Measurements from ENCODE around the gene DCUN1D3. TPM values are rescaled to one million over a fixed set of nuclear protein-coding genes. Genes with fewer than 3 reads are reported as not detected.

DCUN1D3 gene
- total and polyA plus RNA-seq, 2 experiments from 2014 or later: 8.5 to 13.7 TPM

GRCh38 chr16:20859699-20860098, 40.5 kb downstream of the DCUN1D3 start:
- no peaks in the 10 kb centered on the region; the same call in 1 of the 2 replicates for H4K20me1 ChIP-seq (replicated peaks; ENCODE audit: insufficient read depth)
- H3K4me3 Mint-ChIP-seq: 0 out of 3 replicates have a peak overlapping the region, but pooled peaks have one; percentile 1
- no peaks in the 10 kb centered on the region; the same call in 1 of the 2 replicates for H3K36me3 ChIP-seq (ENCODE audit: insufficient read depth)
- DNase-seq (ENCODE audit: low spot score): no peak
- H3K4me1 ChIP-seq (ENCODE audit: insufficient read depth): peaks cover 43% of the 10 kb centered on the region
- H2AFZ ChIP-seq: no peak overlapping the region
- peaks cover 28% of the 10 kb centered on the region for H3K79me2 ChIP-seq (replicated peaks; ENCODE audit: insufficient read depth)
- H3K9me2 ChIP-seq (ENCODE audit: insufficient read depth): 0 out of 2 replicates have a peak, but pooled peaks cover 6% of the 10 kb centered on the region
- H3K27ac ChIP-seq (ENCODE audit: low read depth): peak overlapping the region; percentile 67
- peak; percentile 78 for ATAC-seq
- H3K9me3 Mint-ChIP-seq: no peaks in the 10 kb centered on the region
- TF ChIP-seq CREB1 (CRISPR knock-in tag; IDR thresholded peaks at IDR 0.05; ENCODE audit: low read depth) (no peak), POLR2AphosphoS5 (IDR thresholded peaks at IDR 0.05; ENCODE audit: low read depth) (no peak), REST (IDR thresholded peaks at IDR 0.05; ENCODE audit: unreplicated experiment) (no peak), ETS1 (IDR thresholded peaks at IDR 0.05) (no peak), STAT1 (IDR thresholded peaks at IDR 0.05; ENCODE audit: unreplicated experiment) (no peak), NANOG (IDR thresholded peaks at IDR 0.05; ENCODE audit: borderline replicate concordance) (no peak), EZH2phosphoT487 (IDR thresholded peaks at IDR 0.05; ENCODE audit: unreplicated experiment) (no peak), CTCF (conservative IDR thresholded peaks at IDR 0.05; ENCODE audit: low read depth in 2 of 2) (no peak), ZNF462 (CRISPR knock-in tag; IDR thresholded peaks at IDR 0.05) (no peak), EZH2 (IDR thresholded peaks at IDR 0.05; ENCODE audit: low read depth, unreplicated experiment) (no peak), JUNB (IDR thresholded peaks at IDR 0.05; ENCODE audit: unreplicated experiment) (no peak), ZNF114 (CRISPR knock-in tag; IDR thresholded peaks at IDR 0.05) (no peak), ZNF331 (CRISPR knock-in tag; IDR thresholded peaks at IDR 0.05; ENCODE audit: low read depth) (no peak)
- H3K27me3 Mint-ChIP-seq (ENCODE audit: insufficient read depth, low read depth, poor library complexity): peaks cover 6% of the 10 kb centered on the region
- H3K4me1 Mint-ChIP-seq: peaks cover 49% of the 10 kb centered on the region
- H3K36me3 Mint-ChIP-seq (ENCODE audit: low read depth): peaks cover 31% of the 10 kb centered on the region
- H3F3A ChIP-seq (replicated peaks; ENCODE audit: low read depth): no peaks in the 10 kb centered on the region
- H3K27ac Mint-ChIP-seq: peak overlapping the region; percentile 95
- H3K4me2 ChIP-seq: peak overlapping the region; percentile 51
- no peak overlapping the region for H3K4me3 ChIP-seq
- H3K27me3 ChIP-seq (ENCODE audit: insufficient read depth): no peaks in the 10 kb centered on the region
